HFFc6 (cell line): ENCODE results near the gene HSBP1L1. TPM values are rescaled to one million over a fixed set of nuclear protein-coding genes. Genes with fewer than 3 reads are reported as not detected.

Source experiments
- DNase-seq: peaks from one replicate; pipeline ENCODE4 v3.0.0-alpha.2; 2018
- H3K27ac Mint-ChIP-seq: 2 replicates; pipeline ENCODE4 v1.8.0; 2020; ENCODE audit warnings: mild to moderate bottlenecking, mixed read lengths
- H3K27me3 Mint-ChIP-seq: 2 replicates; pipeline ENCODE4 v1.8.0; 2021; ENCODE audit warnings: mild to moderate bottlenecking, moderate library complexity, mixed read lengths; ENCODE audit not compliant: insufficient read depth
- H3K36me3 Mint-ChIP-seq: 2 replicates; pipeline ENCODE4 v1.8.0; 2021; ENCODE audit warnings: low read depth, mixed read lengths
- H3K4me1 Mint-ChIP-seq: 2 replicates; pipeline ENCODE4 v1.8.0; 2020; ENCODE audit warnings: low read depth, mixed read lengths
- H3K4me3 Mint-ChIP-seq: 2 replicates; pipeline ENCODE4 v1.8.0; 2020; ENCODE audit warnings: mild to moderate bottlenecking, moderate library complexity, mixed read lengths
- H3K9me3 Mint-ChIP-seq: 2 replicates; pipeline ENCODE4 v1.8.0; 2020; ENCODE audit warnings: mild to moderate bottlenecking, mixed read lengths
- total RNA-seq, 6 experiments: library from RNA; stranded (reverse); fragmentation: NEBNext Ultra II Directional; extraction: Animal tissue kit (Norgen Biotek cat#: 25700); gene quantifications; 2 replicates in 1 of 6; 3 replicates in 5 of 6; pipeline ENCODE4 v1.2.3, GENCODE V29; 2021
- TF ChIP-seq, protein P1 (sequence below): fragments of 200-600 bp; sonication (generic); IDR thresholded peaks from 2 replicates; pipeline ENCODE4 v1.5.0; 2021; ENCODE audit warnings: antibody characterized with exemption, mild to moderate bottlenecking

The HSBP1L1 gene
- total RNA-seq, 6 experiments from 2014 or later: 20.7 to 25.6 (median 21.6) TPM

GRCh38 chr18:79927607-79928562 lies 36.6 kb upstream of the HSBP1L1 start:
- Mint-ChIP-seq H3K9me3 (peaks cover 42% of the 10 kb centered on the region), H3K27me3 (peaks cover 2% of the 10 kb centered on the region; the same call in 1 of the 2 replicates), H3K4me3 (no peak overlapping the region), H3K27ac (no peak overlapping the region), H3K36me3 (peaks cover 64% of the 10 kb centered on the region), H3K4me1 (no peaks in the 10 kb centered on the region)
- TF ChIP-seq, protein P1, sequence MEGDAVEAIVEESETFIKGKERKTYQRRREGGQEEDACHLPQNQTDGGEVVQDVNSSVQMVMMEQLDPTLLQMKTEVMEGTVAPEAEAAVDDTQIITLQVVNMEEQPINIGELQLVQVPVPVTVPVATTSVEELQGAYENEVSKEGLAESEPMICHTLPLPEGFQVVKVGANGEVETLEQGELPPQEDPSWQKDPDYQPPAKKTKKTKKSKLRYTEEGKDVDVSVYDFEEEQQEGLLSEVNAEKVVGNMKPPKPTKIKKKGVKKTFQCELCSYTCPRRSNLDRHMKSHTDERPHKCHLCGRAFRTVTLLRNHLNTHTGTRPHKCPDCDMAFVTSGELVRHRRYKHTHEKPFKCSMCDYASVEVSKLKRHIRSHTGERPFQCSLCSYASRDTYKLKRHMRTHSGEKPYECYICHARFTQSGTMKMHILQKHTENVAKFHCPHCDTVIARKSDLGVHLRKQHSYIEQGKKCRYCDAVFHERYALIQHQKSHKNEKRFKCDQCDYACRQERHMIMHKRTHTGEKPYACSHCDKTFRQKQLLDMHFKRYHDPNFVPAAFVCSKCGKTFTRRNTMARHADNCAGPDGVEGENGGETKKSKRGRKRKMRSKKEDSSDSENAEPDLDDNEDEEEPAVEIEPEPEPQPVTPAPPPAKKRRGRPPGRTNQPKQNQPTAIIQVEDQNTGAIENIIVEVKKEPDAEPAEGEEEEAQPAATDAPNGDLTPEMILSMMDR: no peak
- no peak for DNase-seq

DNA sequence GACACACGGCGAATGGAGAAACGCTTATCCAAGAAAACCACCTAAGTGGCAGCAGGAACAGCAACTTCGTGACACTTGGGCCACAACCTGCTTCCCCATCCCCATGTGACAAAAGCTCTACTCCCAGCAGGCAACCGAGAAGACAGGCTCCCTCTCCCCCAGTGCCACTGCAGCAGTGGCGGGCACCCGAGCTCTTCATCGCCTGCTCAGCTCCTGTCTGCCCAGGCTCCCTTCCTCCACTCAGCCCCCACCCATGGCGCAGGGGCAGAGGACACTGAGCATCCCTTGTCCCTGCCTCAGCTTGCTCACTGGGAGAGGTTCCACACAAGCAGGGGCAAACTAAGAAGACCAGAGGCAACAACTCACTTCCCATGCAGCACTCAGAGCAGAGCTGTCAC lies 35.9 kb upstream of the HSBP1L1 start:
- H3K27me3 Mint-ChIP-seq: peaks cover 2% of the 10 kb centered on the region; the same call in 1 of the 2 replicates
- no peak overlapping the region for H3K27ac Mint-ChIP-seq
- peaks cover 49% of the 10 kb centered on the region for H3K9me3 Mint-ChIP-seq
- TF ChIP-seq, protein P1: no peak
- no peak overlapping the region for H3K4me3 Mint-ChIP-seq
- no peak for DNase-seq
- peaks cover 67% of the 10 kb centered on the region for H3K36me3 Mint-ChIP-seq
- H3K4me1 Mint-ChIP-seq: peaks cover 4% of the 10 kb centered on the region; the same call in 1 of the 2 replicates

GRCh38 chr18:79930020-79930642 lies 34.3 kb upstream of the HSBP1L1 start:
- H3K4me1 Mint-ChIP-seq: peaks cover 12% of the 10 kb centered on the region; the same call in 1 of the 2 replicates
- H3K27me3 Mint-ChIP-seq: peaks cover 2% of the 10 kb centered on the region; the same call in 1 of the 2 replicates
- H3K9me3 Mint-ChIP-seq: peaks cover 57% of the 10 kb centered on the region
- H3K27ac Mint-ChIP-seq: no peak overlapping the region
- TF ChIP-seq, protein P1: no peak
- no peak overlapping the region for H3K4me3 Mint-ChIP-seq
- peaks cover 75% of the 10 kb centered on the region for H3K36me3 Mint-ChIP-seq
- no peak for DNase-seq

- H3K9me3 Mint-ChIP-seq: peaks cover 57% of the 10 kb centered on the region
- H3K4me1 Mint-ChIP-seq: peaks cover 12% of the 10 kb centered on the region; the same call in 1 of the 2 replicates
- no peak overlapping the region for H3K4me3 Mint-ChIP-seq
- H3K27me3 Mint-ChIP-seq: peaks cover 4% of the 10 kb centered on the region
- H3K27ac Mint-ChIP-seq: no peak overlapping the region
- peaks cover 84% of the 10 kb centered on the region for H3K36me3 Mint-ChIP-seq
- no peak for DNase-seq
- TF ChIP-seq, protein P1: no peak
These were observed 33.0 kb upstream of the HSBP1L1 start for GRCh38 chr18:79931475-79931874.

DNA sequence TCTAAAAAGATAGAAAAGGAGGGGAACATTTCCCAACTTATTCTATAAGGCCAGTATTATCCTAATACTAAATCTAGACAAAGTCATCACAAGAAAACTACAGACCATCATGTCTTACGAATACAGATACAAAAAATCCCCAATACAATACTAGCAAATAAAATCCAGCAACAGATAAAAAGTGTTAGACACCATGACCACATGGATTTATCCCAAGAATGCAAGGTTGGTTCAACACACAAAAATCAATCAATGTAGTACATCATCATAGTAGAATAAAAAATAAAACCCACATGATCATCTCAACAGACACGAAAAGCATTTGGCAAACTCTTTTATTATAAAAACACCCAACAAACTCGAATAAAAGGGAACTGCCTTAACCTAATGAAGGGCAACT lies 31.5 kb upstream of the HSBP1L1 start:
- H3K36me3 Mint-ChIP-seq: peaks cover 96% of the 10 kb centered on the region
- TF ChIP-seq, protein P1: no peak
- no peak for DNase-seq
- peaks cover 57% of the 10 kb centered on the region for H3K9me3 Mint-ChIP-seq
- H3K27ac Mint-ChIP-seq: no peak overlapping the region
- H3K27me3 Mint-ChIP-seq: peaks cover 4% of the 10 kb centered on the region
- peaks cover 12% of the 10 kb centered on the region; the same call in 1 of the 2 replicates for H3K4me1 Mint-ChIP-seq
- H3K4me3 Mint-ChIP-seq: no peak overlapping the region
